Neutrophil (primary cell): ENCODE measurements around the gene RGS9BP.

ENCODE experiments used
- H3K27ac ChIP-seq: fragments of 200-600 bp; sonication (generic); 2 replicates; pipeline ENCODE4 v1.5.1; 2016; ENCODE audit warnings: mild to moderate bottlenecking, moderate library complexity
- H3K27me3 ChIP-seq: fragments of 200-600 bp; sonication (generic); 2 replicates; pipeline ENCODE4 v1.6.0; 2016; ENCODE audit warnings: mild to moderate bottlenecking
- H3K36me3 ChIP-seq: fragments of 200-600 bp; sonication (generic); 2 replicates; pipeline ENCODE4 v1.5.1; 2017
- H3K4me1 ChIP-seq, 2 experiments: fragments of 200-600 bp in 1 of 2; sonication (generic) in 1 of 2; 1 replicate in 1 of 2; 2 replicates in 1 of 2; pipeline versions ENCODE4 v1.5.1 to v1.6.1; 2013 to 2016; ENCODE audit warnings: low read depth in 1 of 2, low read length in 1 of 2, mild to moderate bottlenecking in 1 of 2, moderate library complexity in 1 of 2; ENCODE audit not compliant: control insufficient read depth in 1 of 2, insufficient read depth in 1 of 2
- H3K4me3 ChIP-seq, 2 experiments: fragments of 200-600 bp in 1 of 2; sonication (generic) in 1 of 2; 1 replicate in 1 of 2; 2 replicates in 1 of 2; pipeline ENCODE4 v1.5.1; 2013 to 2016; ENCODE audit warnings: low read depth in 1 of 2, low read length in 1 of 2, mild to moderate bottlenecking in 1 of 2, moderate library complexity in 1 of 2
- H3K9me3 ChIP-seq: fragments of 200-600 bp; sonication (generic); 2 replicates; pipeline ENCODE4 v1.5.1; 2016
- TF ChIP-seq, protein P1 (sequence below): fragments of 200-600 bp; sonication (generic); IDR thresholded peaks from 2 replicates; pipeline ENCODE4 v1.5.1; 2016; ENCODE audit warnings: antibody characterized with exemption

RGS9BP gene

DNA sequence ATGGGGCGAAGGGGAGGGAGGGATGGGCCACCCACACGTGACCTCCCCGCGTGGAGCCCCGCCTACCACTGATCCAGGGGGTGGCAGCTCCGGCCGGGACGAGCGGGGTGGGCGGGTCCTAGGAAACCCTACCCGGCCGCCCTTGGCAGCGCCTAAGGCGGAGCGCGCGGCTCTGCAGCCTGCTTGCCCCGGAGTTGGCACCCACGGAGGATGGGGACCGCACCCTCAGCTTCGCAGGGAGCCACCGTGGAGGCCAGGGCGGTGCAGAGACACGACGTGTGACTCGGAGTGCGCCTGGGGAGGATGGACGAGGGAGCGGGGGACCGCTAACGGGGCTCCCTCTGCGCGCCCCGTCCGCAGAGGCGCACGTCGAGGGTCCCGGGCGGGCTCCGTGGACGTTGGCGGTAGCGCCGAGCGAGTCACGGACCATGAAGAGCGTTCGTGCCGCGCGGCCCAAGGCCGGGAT is at the start of gene RGS9BP:
RGS9BP (plus strand) TSS at position 129 of the 466 bp plus-strand sequence. CDS start 416 bp downstream, outside the sequence.
- H3K9me3 ChIP-seq, result no peaks in the 10 kb centered on the region
- peaks cover 4% of the 10 kb centered on the region for H3K36me3 ChIP-seq
- TF ChIP-seq, protein P1, sequence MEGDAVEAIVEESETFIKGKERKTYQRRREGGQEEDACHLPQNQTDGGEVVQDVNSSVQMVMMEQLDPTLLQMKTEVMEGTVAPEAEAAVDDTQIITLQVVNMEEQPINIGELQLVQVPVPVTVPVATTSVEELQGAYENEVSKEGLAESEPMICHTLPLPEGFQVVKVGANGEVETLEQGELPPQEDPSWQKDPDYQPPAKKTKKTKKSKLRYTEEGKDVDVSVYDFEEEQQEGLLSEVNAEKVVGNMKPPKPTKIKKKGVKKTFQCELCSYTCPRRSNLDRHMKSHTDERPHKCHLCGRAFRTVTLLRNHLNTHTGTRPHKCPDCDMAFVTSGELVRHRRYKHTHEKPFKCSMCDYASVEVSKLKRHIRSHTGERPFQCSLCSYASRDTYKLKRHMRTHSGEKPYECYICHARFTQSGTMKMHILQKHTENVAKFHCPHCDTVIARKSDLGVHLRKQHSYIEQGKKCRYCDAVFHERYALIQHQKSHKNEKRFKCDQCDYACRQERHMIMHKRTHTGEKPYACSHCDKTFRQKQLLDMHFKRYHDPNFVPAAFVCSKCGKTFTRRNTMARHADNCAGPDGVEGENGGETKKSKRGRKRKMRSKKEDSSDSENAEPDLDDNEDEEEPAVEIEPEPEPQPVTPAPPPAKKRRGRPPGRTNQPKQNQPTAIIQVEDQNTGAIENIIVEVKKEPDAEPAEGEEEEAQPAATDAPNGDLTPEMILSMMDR, result no peak
- H3K4me1 ChIP-seq, result peaks cover 40 to 50% of the 10 kb centered on the region in 2 experiments
- peak within 1 kb of the TSS; percentile 76 for H3K27ac ChIP-seq
- H3K4me3 ChIP-seq, result peak within 1 kb of the TSS; percentile 73 to 94
- H3K27me3 ChIP-seq, result peaks cover 51% of the 10 kb centered on the region

GRCh38 chr19:32626969-32627368 is 48.7 kb upstream of the RGS9BP start:
- Histone ChIP-seq H3K9me3 (no peaks in the 10 kb centered on the region), H3K4me3 (no peak overlapping the region), H3K4me1 (no peaks in the 10 kb centered on the region), H3K27me3 (no peaks in the 10 kb centered on the region), H3K36me3 (peaks cover 95% of the 10 kb centered on the region), H3K27ac (no peak overlapping the region)
- TF ChIP-seq, protein P1, result no peak

DNA sequence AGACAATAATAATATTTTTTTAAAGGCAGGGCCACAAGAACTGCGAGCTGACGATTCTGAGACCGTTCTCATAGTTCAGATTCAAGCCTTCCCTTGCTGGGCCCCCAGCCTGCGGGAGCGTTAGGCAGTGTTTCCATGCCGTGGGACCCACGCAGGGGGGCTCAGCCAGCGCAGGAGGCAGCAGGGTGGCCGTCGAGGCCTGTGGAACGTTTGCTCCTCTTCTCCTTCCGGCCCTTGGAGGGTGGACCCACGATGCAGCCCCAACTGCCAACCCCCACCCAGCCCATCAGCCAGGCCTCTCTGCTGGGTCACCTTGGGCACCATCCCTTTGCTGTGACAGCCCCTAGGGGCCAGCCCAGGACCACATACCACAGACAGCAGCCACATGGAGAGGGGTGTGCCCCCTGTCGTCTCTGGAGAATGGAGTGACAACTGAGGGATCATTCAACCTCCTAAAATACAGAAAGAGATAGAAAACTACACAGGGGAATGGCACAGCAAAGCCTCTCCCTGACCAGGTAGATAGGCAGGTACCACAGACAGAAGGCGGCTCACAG is 47.9 kb upstream of the RGS9BP start:
- Histone ChIP-seq H3K27ac (no peak overlapping the region), H3K27me3 (no peaks in the 10 kb centered on the region), H3K4me3 (no peak overlapping the region), H3K9me3 (no peaks in the 10 kb centered on the region), H3K4me1 (no peaks in the 10 kb centered on the region), H3K36me3 (peaks cover 91% of the 10 kb centered on the region)
- TF ChIP-seq, protein P1, result no peak

GRCh38 chr19:32630338-32630737 is 45.3 kb upstream of the RGS9BP start:
- TF ChIP-seq, protein P1, result no peak
- H3K27ac ChIP-seq, result no peak overlapping the region
- H3K4me1 ChIP-seq, result no peaks in the 10 kb centered on the region
- H3K9me3 ChIP-seq, result no peaks in the 10 kb centered on the region
- H3K4me3 ChIP-seq, result no peak overlapping the region
- H3K36me3 ChIP-seq, result peaks cover 86% of the 10 kb centered on the region
- no peaks in the 10 kb centered on the region for H3K27me3 ChIP-seq

DNA sequence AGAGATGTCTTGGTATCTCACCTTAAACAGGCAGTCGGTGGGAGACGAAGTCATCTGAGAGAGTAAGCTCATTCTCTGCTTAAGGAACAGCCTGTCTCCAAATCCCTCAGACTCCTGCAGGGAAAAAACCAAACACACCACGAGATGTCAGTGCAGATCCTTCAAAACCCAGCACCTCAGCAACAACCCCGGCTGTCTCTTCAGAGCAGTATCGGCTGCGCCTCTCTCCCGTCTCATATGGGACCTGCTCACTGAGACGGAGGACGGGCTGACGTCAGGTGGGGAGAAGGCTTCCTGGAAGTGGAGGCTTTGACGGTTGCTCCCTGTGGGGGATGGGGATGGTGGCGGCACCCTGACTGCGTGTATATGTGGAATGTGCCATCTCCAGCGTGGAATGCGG is 44.3 kb upstream of the RGS9BP start:
- Histone ChIP-seq H3K27me3 (no peaks in the 10 kb centered on the region), H3K4me3 (no peak overlapping the region), H3K9me3 (no peaks in the 10 kb centered on the region), H3K4me1 (no peaks in the 10 kb centered on the region), H3K36me3 (peaks cover 86% of the 10 kb centered on the region), H3K27ac (no peak overlapping the region)
- TF ChIP-seq, protein P1, result no peak
